GM10266 (cell line): Measurements from ENCODE around the gene SMAP1.

ENCODE experiments used
- DNase-seq: peaks from one replicate; pipeline ENCODE4 v3.0.0; 2012; ENCODE audit errors: extremely low spot score
- TF ChIP-seq, protein P1 (sequence below): IDR thresholded peaks from 2 replicates; pipeline ENCODE4 v1.5.1; 2012; ENCODE audit warnings: mild to moderate bottlenecking, low read depth; ENCODE audit not compliant: control insufficient read depth, insufficient read depth; ENCODE audit errors: missing control alignments

Gene SMAP1

DNA sequence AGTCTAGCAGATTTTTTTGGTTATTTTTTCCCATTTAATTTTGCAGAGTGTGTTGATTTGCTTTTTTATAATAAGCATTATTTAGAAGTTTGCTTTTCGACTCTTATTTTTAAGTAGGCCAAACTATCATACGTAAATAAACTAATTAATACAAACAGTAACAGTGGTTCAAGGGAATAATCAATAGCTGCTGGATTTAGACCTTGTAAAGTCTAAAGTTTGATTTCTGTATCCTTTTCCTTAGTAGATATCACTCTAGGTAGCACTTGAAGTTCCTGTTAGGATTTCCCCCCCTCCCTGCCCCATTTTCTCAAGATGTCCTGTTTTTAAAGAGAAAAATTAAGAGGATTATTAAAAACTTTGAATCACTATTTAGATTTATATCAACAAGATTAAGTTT, 153.1 kb downstream of the SMAP1 start:
- TF ChIP-seq, protein P1, sequence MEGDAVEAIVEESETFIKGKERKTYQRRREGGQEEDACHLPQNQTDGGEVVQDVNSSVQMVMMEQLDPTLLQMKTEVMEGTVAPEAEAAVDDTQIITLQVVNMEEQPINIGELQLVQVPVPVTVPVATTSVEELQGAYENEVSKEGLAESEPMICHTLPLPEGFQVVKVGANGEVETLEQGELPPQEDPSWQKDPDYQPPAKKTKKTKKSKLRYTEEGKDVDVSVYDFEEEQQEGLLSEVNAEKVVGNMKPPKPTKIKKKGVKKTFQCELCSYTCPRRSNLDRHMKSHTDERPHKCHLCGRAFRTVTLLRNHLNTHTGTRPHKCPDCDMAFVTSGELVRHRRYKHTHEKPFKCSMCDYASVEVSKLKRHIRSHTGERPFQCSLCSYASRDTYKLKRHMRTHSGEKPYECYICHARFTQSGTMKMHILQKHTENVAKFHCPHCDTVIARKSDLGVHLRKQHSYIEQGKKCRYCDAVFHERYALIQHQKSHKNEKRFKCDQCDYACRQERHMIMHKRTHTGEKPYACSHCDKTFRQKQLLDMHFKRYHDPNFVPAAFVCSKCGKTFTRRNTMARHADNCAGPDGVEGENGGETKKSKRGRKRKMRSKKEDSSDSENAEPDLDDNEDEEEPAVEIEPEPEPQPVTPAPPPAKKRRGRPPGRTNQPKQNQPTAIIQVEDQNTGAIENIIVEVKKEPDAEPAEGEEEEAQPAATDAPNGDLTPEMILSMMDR = no peak
- DNase-seq = no peak

DNA sequence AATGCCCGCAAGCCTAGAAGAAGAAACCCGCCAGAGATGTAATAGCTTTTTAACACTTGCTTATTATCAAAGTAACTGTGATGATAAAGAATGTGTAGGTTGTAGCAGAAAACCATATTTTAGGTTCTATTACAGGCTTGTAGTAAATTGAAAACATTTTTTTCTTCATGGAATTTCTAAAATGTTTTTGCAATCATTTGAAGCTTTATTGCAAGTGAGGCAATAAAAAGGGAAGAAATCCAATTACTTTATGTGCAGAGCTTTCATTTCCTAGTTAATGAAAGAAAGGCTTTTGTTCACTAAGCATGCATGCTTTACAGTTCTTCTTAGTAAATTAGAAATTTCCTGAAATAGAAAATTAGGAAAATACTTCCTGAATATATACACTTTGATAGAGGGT, 154.1 kb downstream of the SMAP1 start:
- TF ChIP-seq, protein P1 = no peak
- no peak for DNase-seq

DNA sequence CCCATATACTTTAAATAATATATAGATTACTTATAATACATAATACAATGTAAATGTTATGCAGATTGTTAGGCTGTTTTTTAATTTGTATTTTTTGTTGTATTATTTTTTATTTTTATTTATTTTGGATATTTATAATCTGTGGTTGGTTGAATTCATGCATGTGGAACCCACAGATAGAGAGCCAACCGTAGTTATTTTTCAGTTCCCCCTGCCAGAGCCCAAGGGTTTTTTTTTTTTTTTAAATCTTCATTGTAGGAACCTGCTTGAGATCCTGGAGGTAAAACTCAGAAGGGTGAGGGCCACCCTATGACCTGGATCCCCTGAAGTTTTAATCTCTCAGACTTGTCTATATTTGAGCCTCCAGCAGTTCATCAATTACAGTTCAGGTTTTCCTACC, 156.0 kb downstream of the SMAP1 start:
- no peak for DNase-seq
- TF ChIP-seq, protein P1 = no peak

DNA sequence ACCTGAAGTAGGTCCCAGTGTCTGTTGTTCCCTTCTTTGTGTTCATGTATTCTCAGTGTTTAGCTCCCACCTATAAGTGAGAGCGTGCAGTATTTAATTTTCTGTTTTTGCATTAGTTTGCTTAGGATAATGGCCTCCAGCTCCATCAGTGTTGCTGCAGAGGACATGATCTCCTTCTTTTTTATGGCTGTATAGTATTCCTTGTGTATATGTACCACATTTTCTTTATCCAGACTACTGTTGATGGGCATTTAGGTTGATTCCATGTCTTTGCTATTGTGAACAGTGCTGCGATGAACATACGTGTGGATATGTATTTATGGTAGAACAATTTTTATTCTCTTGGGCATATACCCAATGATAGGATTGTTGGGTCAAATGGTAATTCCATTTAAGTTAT, 163.7 kb downstream of the SMAP1 start:
- TF ChIP-seq, protein P1 = no peak
- no peak for DNase-seq

DNA sequence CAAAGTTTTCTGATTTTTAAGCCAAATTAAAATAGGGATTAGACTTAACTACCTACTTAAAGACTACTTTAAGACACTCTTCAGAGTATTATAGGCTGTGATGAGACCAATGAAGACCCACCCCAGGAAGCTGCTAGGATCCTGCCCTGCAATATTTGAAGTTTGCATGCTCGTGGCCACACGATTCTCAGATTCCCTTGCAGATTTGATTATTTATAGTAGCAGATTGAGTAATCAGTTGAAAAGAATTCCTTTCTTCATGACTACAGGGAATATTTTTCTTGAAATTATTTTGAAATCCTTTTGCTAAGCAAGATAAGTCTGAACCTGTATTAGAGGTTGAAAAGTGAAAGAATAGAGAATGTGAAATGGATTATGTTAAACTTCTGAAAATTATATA, 166.8 kb downstream of the SMAP1 start:
- TF ChIP-seq, protein P1 = no peak
- DNase-seq = no peak

DNA sequence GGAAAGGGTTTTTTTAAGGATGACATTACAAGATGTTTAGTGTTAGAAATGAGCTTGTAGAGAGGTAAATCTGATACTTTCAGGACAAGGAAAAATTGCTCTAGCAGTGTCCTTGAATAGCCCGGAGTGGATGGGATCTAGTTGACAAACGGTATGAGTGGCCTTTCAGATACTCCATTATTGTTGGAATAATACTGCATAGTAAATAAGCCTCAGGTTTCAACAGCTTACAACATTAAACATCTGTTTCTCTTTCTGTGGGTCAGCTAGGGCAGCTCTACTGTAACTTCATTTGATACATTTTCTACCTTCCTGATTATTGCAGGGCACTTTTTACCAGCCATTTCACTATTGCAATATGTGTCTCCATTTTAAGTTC, 171.2 kb downstream of the SMAP1 start:
- TF ChIP-seq, protein P1 = no peak
- no peak for DNase-seq

DNA sequence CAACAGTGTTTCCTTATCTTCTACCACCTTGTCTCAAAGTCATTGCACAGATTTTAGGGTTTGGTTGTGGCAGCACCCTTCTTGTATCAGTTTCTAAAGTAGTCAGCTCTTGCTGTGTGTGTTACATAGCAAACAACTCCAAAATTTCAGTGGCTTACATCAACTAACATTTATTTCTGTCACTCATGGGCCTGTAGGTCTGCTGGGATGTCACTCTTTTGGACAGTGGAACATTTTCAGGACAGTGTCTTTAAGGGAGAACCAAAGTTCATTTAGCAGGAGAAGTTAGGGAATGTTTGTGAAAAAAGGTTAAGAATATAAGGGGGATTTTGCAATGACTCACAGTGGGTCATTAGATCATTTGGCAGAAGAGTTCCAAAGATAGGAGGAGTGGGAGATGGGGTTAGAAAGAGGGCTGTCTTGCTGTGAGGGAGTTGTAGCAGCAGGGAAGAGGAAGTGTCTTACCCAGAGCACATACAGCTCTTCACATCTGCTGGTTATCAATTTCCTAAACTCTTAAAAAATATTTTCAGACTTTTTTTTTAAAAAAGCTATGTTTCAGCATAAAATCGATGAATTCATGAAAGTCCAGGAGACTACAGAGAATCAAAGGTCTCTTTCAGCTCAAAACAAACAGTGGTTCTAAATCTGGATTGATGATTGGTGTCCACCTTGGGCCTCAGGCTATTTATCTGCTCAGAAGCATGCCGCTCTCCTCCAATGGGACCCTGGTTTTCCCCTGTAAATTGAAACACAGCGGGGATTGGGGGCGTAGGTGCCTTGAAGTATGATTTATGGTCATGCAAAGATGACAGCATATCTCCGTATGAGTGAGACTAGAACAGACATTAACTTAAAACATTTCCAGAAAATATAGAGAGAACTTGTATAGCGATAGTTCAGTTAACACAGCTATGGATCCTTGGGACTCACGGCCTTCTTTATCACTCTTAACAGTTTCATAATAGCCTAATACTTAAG, 171.9 kb downstream of the SMAP1 start:
- DNase-seq = no peak
- TF ChIP-seq, protein P1 = no peak
